GM23338 (cell line): ENCODE measurements around the gene ACOX3. TPM values are rescaled to one million over a fixed set of nuclear protein-coding genes. Genes with fewer than 3 reads are reported as not detected.

Experiments
- ATAC-seq: fragments of 200-7000 bp; cut with Tn5 transposase; 3 replicates; pipeline ENCODE4 v1.9.1; 2020
- DNase-seq: peaks from one replicate; pipeline ENCODE4 v3.0.0-alpha.2; 2015; ENCODE audit warnings: low spot score
- H2AFZ ChIP-seq: fragments of 200-600 bp; sonication (generic); 2 replicates; pipeline ENCODE4 v1.8.0; 2016; ENCODE audit warnings: antibody characterized with exemption, mild to moderate bottlenecking, moderate library complexity
- H3F3A ChIP-seq: fragments of 200-600 bp; sonication (generic); replicated peaks from 2 replicates; pipeline ENCODE4 v1.8.0; 2017; ENCODE audit warnings: antibody characterized with exemption, mixed run types, low read depth
- H3K27ac ChIP-seq: fragments of 200-600 bp; sonication (generic); 2 replicates; pipeline ENCODE4 v1.6.1; 2016; ENCODE audit warnings: low read depth
- H3K27me3 ChIP-seq: fragments of 200-600 bp; sonication (generic); 2 replicates; pipeline ENCODE4 v1.8.0; 2016; ENCODE audit warnings: mild to moderate bottlenecking, mixed run types, moderate library complexity; ENCODE audit not compliant: insufficient read depth
- H3K36me3 ChIP-seq: fragments of 200-600 bp; sonication (generic); 2 replicates; pipeline ENCODE4 v1.8.0; 2016; ENCODE audit warnings: mild to moderate bottlenecking; ENCODE audit not compliant: insufficient read depth
- H3K4me1 ChIP-seq: fragments of 200-600 bp; sonication (generic); 2 replicates; pipeline ENCODE4 v1.8.0; 2016; ENCODE audit warnings: mild to moderate bottlenecking, moderate library complexity; ENCODE audit not compliant: insufficient read depth
- H3K4me2 ChIP-seq: fragments of 200-600 bp; sonication (generic); 2 replicates; pipeline ENCODE4 v1.7.1; 2017; ENCODE audit warnings: mixed run types
- H3K4me3 ChIP-seq: fragments of 200-600 bp; sonication (generic); 2 replicates; pipeline ENCODE4 v1.6.1; 2016; ENCODE audit warnings: mixed run types
- H3K79me2 ChIP-seq: fragments of 200-600 bp; sonication (generic); replicated peaks from 2 replicates; pipeline ENCODE4 v1.8.0; 2017; ENCODE audit warnings: mild to moderate bottlenecking; ENCODE audit not compliant: insufficient read depth
- H3K9me2 ChIP-seq: fragments of 200-600 bp; sonication (generic); 2 replicates; pipeline ENCODE4 v1.8.0; 2017; ENCODE audit not compliant: insufficient read depth
- H4K20me1 ChIP-seq: fragments of 200-600 bp; sonication (generic); replicated peaks from 2 replicates; pipeline ENCODE4 v1.8.0; 2017; ENCODE audit warnings: mild to moderate bottlenecking; ENCODE audit not compliant: insufficient read depth
- H3K27ac Mint-ChIP-seq: 2 replicates; pipeline ENCODE4 v1.8.0; 2020; ENCODE audit warnings: inconsistent platforms, mild to moderate bottlenecking, moderate library complexity, mixed read lengths
- H3K27me3 Mint-ChIP-seq: 3 replicates; pipeline ENCODE4 v1.8.0; 2022; ENCODE audit warnings: low read depth, mild to moderate bottlenecking, moderate library complexity, mixed read lengths, inconsistent platforms; ENCODE audit not compliant: insufficient read depth, poor library complexity
- H3K36me3 Mint-ChIP-seq: 3 replicates; pipeline ENCODE4 v1.8.0; 2021; ENCODE audit warnings: low read depth, mild to moderate bottlenecking, inconsistent platforms, moderate library complexity, mixed read lengths
- H3K4me1 Mint-ChIP-seq: 3 replicates; pipeline ENCODE4 v1.8.0; 2020; ENCODE audit warnings: mild to moderate bottlenecking, inconsistent platforms, mixed read lengths
- H3K4me3 Mint-ChIP-seq: 3 replicates; pipeline ENCODE4 v1.8.0; 2021; ENCODE audit warnings: moderate library complexity, mild to moderate bottlenecking, inconsistent platforms, mixed read lengths
- H3K9me3 Mint-ChIP-seq: 3 replicates; pipeline ENCODE4 v1.8.0; 2020; ENCODE audit warnings: moderate library complexity, mild to moderate bottlenecking, inconsistent platforms, mixed read lengths
- CTCF ChIP-seq, 2 experiments: fragments of 200-600 bp in 1 of 2; sonication (generic) in 1 of 2; conservative IDR thresholded peaks; 2 replicates each; pipeline versions ENCODE4 v1.5.1 to v1.6.1; 2016 to 2017; ENCODE audit warnings: antibody characterized with exemption in 2 of 2, low read depth in 2 of 2, mild to moderate bottlenecking in 2 of 2, moderate library complexity in 1 of 2
- ETS1 ChIP-seq: IDR thresholded peaks from 2 replicates; pipeline ENCODE4 v1.6.1; 2016; ENCODE audit warnings: antibody characterized with exemption
- EZH2 ChIP-seq: fragments of 200-600 bp; sonication (generic); IDR thresholded peaks from one replicate; pipeline ENCODE4 v1.8.0; 2017; ENCODE audit warnings: antibody characterized with exemption, mild to moderate bottlenecking, low read depth; ENCODE audit not compliant: unreplicated experiment
- EZH2phosphoT487 ChIP-seq: fragments of 200-600 bp; sonication (generic); IDR thresholded peaks from one replicate; pipeline ENCODE4 v1.8.1; 2018; ENCODE audit warnings: antibody characterized with exemption; ENCODE audit not compliant: unreplicated experiment
- ZNF331 ChIP-seq: fragments of 250-450 bp; sonication (Bioruptor Pico); IDR thresholded peaks from 2 replicates; pipeline ENCODE4 v1.5.0; 2020; ENCODE audit warnings: low read depth, mild to moderate bottlenecking, moderate library complexity
- ZNF462 ChIP-seq: fragments of 250-450 bp; sonication (Bioruptor Pico); IDR thresholded peaks from 2 replicates; pipeline ENCODE4 v1.5.0; 2020; ENCODE audit warnings: mild to moderate bottlenecking, moderate library complexity
- polyA plus RNA-seq: library from polyadenylated mRNA; unstranded; fragments of >200 nt; fragmentation: Nextera tagmentation; extraction: Ambion mirVana; gene quantifications from 2 replicates; pipeline ENCODE4 v1.2.1, GENCODE V29; 2016
- total RNA-seq: library from RNA; depleted of rRNA; stranded (reverse); fragments of >200 nt; shearing (Covaris generic); gene quantifications from 2 replicates; pipeline ENCODE4 v1.2.3, GENCODE V29; 2014

The ACOX3 gene
- total and polyA plus RNA-seq, 2 experiments from 2014 or later = 6.4 to 17.2 TPM

GRCh38 chr4:8459867-8460445 lies 19.4 kb upstream of the ACOX3 start:
- Histone ChIP-seq H2AFZ (no peak overlapping the region), H3K79me2 (no peaks in the 10 kb centered on the region)
- H3K27ac Mint-ChIP-seq = no peak overlapping the region

DNA sequence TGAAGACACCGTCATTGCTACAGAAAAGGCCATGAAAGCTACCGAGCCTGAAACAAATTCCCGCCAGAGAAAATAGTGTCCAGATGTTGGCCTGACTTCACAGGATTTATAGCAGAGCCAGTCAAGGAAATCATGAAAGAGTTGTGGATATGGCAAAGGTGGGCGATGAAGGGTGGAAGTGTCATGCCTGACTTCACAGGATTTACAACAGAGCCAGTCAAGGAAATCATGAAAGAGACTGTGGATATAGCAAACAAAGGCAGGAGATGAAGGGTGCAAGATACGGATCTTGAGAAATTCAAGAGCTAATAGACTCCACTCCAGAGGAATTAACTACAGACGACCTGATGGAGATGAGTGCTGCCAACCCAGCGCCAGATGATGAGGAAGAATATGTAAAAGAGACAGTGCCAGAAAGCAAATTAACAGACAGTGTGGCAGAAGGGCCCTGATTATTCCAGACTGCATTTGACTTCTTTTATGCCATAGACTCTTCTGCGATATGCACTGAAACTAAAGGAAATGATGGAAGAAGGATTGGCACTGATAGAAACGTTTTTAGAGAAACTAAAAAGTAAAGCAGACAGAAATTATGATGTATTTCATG lies 17.2 kb upstream of the ACOX3 start:
- H3K4me3 ChIP-seq = no peak overlapping the region
- Mint-ChIP-seq H3K27ac (no peak overlapping the region), H3K36me3 (peaks cover 54% of the 10 kb centered on the region; the same call in 2 of the 3 replicates), H3K9me3 (no peaks in the 10 kb centered on the region), H3K4me1 (peaks cover 3% of the 10 kb centered on the region), H3K4me3 (no peak overlapping the region), H3K27me3 (peaks cover 6% of the 10 kb centered on the region)
- ATAC-seq (no peak), DNase-seq (no peak)
- no peaks in the 10 kb centered on the region for H3K4me1 ChIP-seq
- no peak overlapping the region for H2AFZ ChIP-seq
- no peak overlapping the region for H3K4me2 ChIP-seq
- no peaks in the 10 kb centered on the region for H3K9me2 ChIP-seq
- H3F3A ChIP-seq = no peaks in the 10 kb centered on the region
- H3K27ac ChIP-seq = no peak overlapping the region
- peaks cover 12% of the 10 kb centered on the region for H4K20me1 ChIP-seq
- H3K36me3 ChIP-seq = peaks cover 9% of the 10 kb centered on the region; the same call in 1 of the 2 replicates
- no peaks in the 10 kb centered on the region for H3K79me2 ChIP-seq
- no peaks in the 10 kb centered on the region for H3K27me3 ChIP-seq
- TF ChIP-seq EZH2 (no peak), CTCF (conservative IDR thresholded peaks at IDR 0.05; ENCODE audit: low read depth in 2 of 2) (no peak), ZNF462 (CRISPR knock-in tag) (no peak), ETS1 (no peak), ZNF331 (CRISPR knock-in tag) (no peak)

More at GRCh38 chr4:8459867-8460445, 19.4 kb upstream of the ACOX3 start:
- H3K27ac ChIP-seq = no peak overlapping the region
- no peaks in the 10 kb centered on the region for H3F3A ChIP-seq
- peaks cover 9% of the 10 kb centered on the region; the same call in 1 of the 2 replicates for H3K36me3 ChIP-seq
- DNase-seq (no peak), ATAC-seq (peak; percentile 77)
- no peak overlapping the region for H3K4me2 ChIP-seq
- H3K27me3 ChIP-seq = no peaks in the 10 kb centered on the region
- H3K4me1 ChIP-seq = no peaks in the 10 kb centered on the region
- Mint-ChIP-seq H3K4me3 (no peak overlapping the region), H3K36me3 (peaks cover 34% of the 10 kb centered on the region; the same call in 2 of the 3 replicates), H3K27me3 (peaks cover 6% of the 10 kb centered on the region), H3K4me1 (peaks cover 8% of the 10 kb centered on the region), H3K9me3 (no peaks in the 10 kb centered on the region)
- peaks cover 9% of the 10 kb centered on the region for H4K20me1 ChIP-seq
- no peak overlapping the region for H3K4me3 ChIP-seq
- TF ChIP-seq ETS1 (no peak), EZH2phosphoT487 (no peak)
- no peaks in the 10 kb centered on the region for H3K9me2 ChIP-seq
